Body of pancreas (tissue), 4 donors: ENCODE measurements around the gene KDM4B. TPM values are rescaled to one million over a fixed set of nuclear protein-coding genes. Genes with fewer than 3 reads are reported as not detected.

Experiments used
- ATAC-seq: fragments of 150-250 bp; one replicate; pipeline ENCODE4 v1.9.1; 2016
- DNase-seq, 4 donors: peaks; one replicate each; pipeline ENCODE4 v3.0.0-alpha.2; 2019
- H3K27ac ChIP-seq, 4 donors: fragments of 200-600 bp; sonication (generic); 1 replicate in 3 of 4; 2 replicates in 1 of 4; pipeline versions ENCODE4 v1.5.1 to v1.6.1; 2016 to 2019; ENCODE audit warnings: mild to moderate bottlenecking in 1 of 4, mixed read lengths in 1 of 4, moderate library complexity in 1 of 4
- H3K27me3 ChIP-seq, 2 donors: fragments of 200-600 bp; sonication (generic); one replicate each; pipeline ENCODE4 v1.6.0; 2016; ENCODE audit warnings: mild to moderate bottlenecking in 1 of 2
- H3K36me3 ChIP-seq, 2 donors: fragments of 200-600 bp; sonication (generic); replicated peaks in 1 of 2; 2 replicates each; pipeline ENCODE4 v1.5.1; 2016; ENCODE audit warnings: low read depth in 2 of 2; ENCODE audit not compliant: insufficient read depth in 1 of 2
- H3K4me1 ChIP-seq: fragments of 200-600 bp; sonication (generic); one replicate; pipeline ENCODE4 v1.6.0; 2016
- H3K4me3 ChIP-seq, 2 donors: fragments of 200-600 bp; sonication (generic); 1 replicate in 1 of 2; 2 replicates in 1 of 2; pipeline ENCODE4 v1.5.1; 2016 to 2019
- H3K9me3 ChIP-seq, 3 donors: fragments of 200-600 bp; sonication (generic); 1 replicate in 2 of 3; 2 replicates in 1 of 3; pipeline ENCODE4 v1.5.1; 2016
- POLR2A ChIP-seq, 3 donors: fragments of 450-650 bp; IDR thresholded peaks; one replicate each; pipeline ENCODE4 v1.6.1; 2016; ENCODE audit warnings: antibody characterized with exemption in 3 of 3, mild to moderate bottlenecking in 2 of 3
- WGBS, 2 donors: methylation state at CpG; one replicate each; pipeline ENCODE4 v1.1.5; 2017; 5-methylcytosine and 5-hydroxymethylcytosine counted together
- intact Hi-C: fragments of 100-400 bp; cut with DNase I; formaldehyde crosslinking; loops from one replicate; pipeline ENCODE4 v1.15.1; 2023
- total RNA-seq, 2 donors: library from RNA; depleted of rRNA; stranded (reverse); fragments of >200 nt; gene quantifications; one replicate each; pipeline ENCODE4 v1.1.0, GENCODE V29; 2016
- TF ChIP-seq, protein P1 (sequence below), 7 experiments: fragments of 450-650 bp in 4 of 7; fragments of 200-600 bp in 3 of 7; sonication (generic) in 3 of 7; IDR thresholded peaks; one replicate each; pipeline ENCODE4 v1.5.1; 2016 to 2019; ENCODE audit warnings: antibody characterized with exemption in 7 of 7

KDM4B gene
- total RNA-seq, 2 donors from 2014 or later, result 18.9 to 35.3 TPM

DNA sequence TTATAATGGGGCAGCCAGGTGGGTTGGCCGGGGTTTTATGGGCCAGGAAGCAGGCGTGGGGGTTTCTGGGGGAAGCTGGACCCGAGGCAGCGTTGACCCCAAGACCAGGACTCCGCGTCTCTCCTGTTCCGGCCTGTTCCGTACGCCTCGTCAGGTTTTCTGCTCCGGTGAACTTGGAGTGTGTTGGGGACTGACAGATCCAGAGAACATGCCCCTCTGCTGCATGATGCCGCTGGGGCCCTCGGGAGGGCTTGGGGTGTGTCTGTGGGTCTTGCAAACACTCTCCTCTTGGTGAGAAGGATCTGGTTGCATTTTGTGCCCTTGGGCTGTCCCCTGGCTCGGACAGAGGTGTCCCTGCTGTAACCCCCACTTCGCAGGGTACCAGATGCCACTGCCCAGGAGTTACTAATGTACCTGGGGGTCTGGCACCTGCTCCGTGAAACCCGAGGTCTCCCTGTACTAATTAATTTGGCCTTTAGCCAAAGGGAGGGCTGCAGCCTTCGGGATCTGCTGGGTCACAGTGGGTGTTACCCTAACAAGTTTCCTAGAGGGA, 15.6 kb downstream of the KDM4B start:
- DNase-seq, result peak in 1 of 4 donors; percentile 38
- intact Hi-C loops, result no loop called here
- peaks cover 34% of the 10 kb centered on the region for H3K4me1 ChIP-seq

DNA sequence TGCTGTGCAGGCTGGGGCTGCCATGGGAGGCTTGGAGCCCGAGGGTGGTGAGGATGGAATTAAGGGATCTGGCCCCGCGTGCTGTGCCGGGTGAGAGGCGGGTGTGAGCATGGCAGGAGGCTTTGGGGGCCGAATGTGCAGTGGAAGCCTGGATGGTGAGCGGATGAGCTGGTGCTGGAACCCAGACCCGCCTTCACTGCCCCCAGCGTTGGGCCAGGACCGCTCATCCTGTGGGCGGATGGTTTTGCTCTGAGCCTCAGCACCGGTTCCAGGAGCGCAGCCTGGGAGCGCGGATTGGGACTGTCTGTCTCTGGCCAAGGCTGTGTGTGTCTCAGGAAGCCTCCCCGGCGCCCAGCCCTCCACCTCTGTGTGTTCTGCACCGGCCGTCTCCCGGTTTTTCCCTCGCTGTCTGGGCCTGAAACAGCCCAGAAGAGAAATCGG, 16.7 kb downstream of the KDM4B start:
- Histone ChIP-seq H3K4me1 (peaks cover 27% of the 10 kb centered on the region), H3K4me3 (no peak overlapping the region), H3K9me3 (no peaks in the 10 kb centered on the region), H3K27ac (no peak overlapping the region), H3K27me3 (no peaks in the 10 kb centered on the region), H3K36me3 (no peaks in the 10 kb centered on the region)
- ATAC-seq, result no peak
- 85 to 90% methylated on average over 18 to 19 of the region's 22 CpGs for WGBS, 2 donors
- DNase-seq, result no peak
- intact Hi-C loops, result no loop called here
- TF ChIP-seq, protein P1, sequence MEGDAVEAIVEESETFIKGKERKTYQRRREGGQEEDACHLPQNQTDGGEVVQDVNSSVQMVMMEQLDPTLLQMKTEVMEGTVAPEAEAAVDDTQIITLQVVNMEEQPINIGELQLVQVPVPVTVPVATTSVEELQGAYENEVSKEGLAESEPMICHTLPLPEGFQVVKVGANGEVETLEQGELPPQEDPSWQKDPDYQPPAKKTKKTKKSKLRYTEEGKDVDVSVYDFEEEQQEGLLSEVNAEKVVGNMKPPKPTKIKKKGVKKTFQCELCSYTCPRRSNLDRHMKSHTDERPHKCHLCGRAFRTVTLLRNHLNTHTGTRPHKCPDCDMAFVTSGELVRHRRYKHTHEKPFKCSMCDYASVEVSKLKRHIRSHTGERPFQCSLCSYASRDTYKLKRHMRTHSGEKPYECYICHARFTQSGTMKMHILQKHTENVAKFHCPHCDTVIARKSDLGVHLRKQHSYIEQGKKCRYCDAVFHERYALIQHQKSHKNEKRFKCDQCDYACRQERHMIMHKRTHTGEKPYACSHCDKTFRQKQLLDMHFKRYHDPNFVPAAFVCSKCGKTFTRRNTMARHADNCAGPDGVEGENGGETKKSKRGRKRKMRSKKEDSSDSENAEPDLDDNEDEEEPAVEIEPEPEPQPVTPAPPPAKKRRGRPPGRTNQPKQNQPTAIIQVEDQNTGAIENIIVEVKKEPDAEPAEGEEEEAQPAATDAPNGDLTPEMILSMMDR (IDR thresholded peaks at IDR 0.05), result no peak
- TF ChIP-seq POLR2A (IDR thresholded peaks at IDR 0.05), result no peak

More for the DNA sequence above, 15.6 kb downstream of the KDM4B start:
- no peak for ATAC-seq
- no peak for TF ChIP-seq POLR2A (IDR thresholded peaks at IDR 0.05)
- TF ChIP-seq, protein P1 (IDR thresholded peaks at IDR 0.05), result no peak
- H3K4me3 ChIP-seq, result no peak overlapping the region
- no peaks in the 10 kb centered on the region for H3K36me3 ChIP-seq
- H3K27me3 ChIP-seq, result no peaks in the 10 kb centered on the region
- no peak overlapping the region for H3K27ac ChIP-seq
- WGBS, 2 donors, result 68 to 82% methylated on average over 9 to 18 of the region's 18 CpGs
- no peaks in the 10 kb centered on the region for H3K9me3 ChIP-seq

DNA sequence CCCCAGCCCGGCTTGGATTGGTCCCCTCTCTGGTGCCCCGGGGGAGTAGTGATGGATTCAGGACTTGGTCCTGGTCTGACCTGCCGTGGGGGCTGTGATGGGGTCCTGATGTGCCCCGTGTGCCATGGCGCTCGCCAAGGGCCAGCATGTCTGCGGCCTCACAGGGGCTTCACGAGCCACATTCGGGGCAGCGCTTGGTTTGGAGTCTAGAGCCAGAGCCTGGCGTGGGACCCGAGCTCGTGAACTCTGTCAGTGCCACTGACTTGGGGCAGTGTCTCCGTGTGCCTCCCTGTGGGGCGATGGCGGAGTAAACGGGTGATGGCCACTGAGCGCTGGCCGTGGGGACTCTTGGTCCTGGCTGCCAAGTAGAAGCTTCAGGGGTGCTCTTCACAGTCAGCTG, 17.1 kb downstream of the KDM4B start:
- no peak for DNase-seq
- Histone ChIP-seq H3K4me3 (no peak overlapping the region), H3K27me3 (no peaks in the 10 kb centered on the region), H3K9me3 (no peaks in the 10 kb centered on the region), H3K36me3 (no peaks in the 10 kb centered on the region), H3K4me1 (peaks cover 24% of the 10 kb centered on the region), H3K27ac (no peak overlapping the region)
- intact Hi-C loops, result no loop called here
- TF ChIP-seq POLR2A (IDR thresholded peaks at IDR 0.05), result no peak
- TF ChIP-seq, protein P1 (IDR thresholded peaks at IDR 0.05), result no peak
- ATAC-seq, result no peak
- 92% methylated on average over 19 of the region's 19 CpGs; no CpG with 5 or more reads in 1 of the 2 donors for WGBS, 2 donors

DNA sequence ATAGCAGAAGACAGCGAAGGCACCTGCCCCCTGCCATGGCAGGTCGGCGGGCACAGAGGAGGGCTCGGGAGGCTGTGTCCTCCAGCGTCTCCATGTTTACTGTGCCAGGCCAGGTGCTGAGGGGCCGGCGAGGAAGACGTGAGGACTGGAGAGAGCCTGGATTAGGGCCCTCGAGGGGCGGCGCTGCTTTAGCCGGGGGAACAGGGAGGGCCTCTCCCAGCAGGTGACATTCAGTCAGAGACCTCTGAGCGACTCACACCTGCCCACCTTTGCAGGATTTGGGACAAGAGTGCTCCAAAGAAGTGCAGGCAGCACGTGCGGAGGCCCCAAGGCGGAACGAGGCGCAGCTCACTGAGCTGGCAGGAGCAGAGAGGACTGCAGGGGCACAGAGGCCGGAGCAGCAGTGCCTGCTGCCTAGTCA, 17.6 kb downstream of the KDM4B start:
- ATAC-seq, result no peak
- H3K27ac ChIP-seq, result no peak overlapping the region
- no peak for DNase-seq

More for the DNA sequence above, 17.6 kb downstream of the KDM4B start:
- intact Hi-C loops, result no loop called here
- no peak for TF ChIP-seq POLR2A (IDR thresholded peaks at IDR 0.05)
- TF ChIP-seq, protein P1 (IDR thresholded peaks at IDR 0.05), result no peak
- Histone ChIP-seq H3K4me1 (peaks cover 20% of the 10 kb centered on the region), H3K4me3 (no peak overlapping the region), H3K9me3 (no peaks in the 10 kb centered on the region), H3K27me3 (no peaks in the 10 kb centered on the region), H3K36me3 (no peaks in the 10 kb centered on the region)
- WGBS, 2 donors, result 83 to 86% methylated on average over 9 to 17 of the region's 19 CpGs
